ENCODE data around the gene GATAD2B.
A peak's percentile ranks its signal among the peaks of the same experiment; 100 is the strongest.

GATAD2B gene

GRCh38 chr1:153777648-153778047, 145.1 kb downstream of the GATAD2B start (continued):
- no peak for TF ChIP-seq TSHZ2 (CRISPR knock-in tag; IDR thresholded peaks at IDR 0.05)
- no peak for TF ChIP-seq ZFP30 (CRISPR knock-in tag; IDR thresholded peaks at IDR 0.05)
- no peak for TF ChIP-seq TCF4 (CRISPR knock-in tag; IDR thresholded peaks at IDR 0.05; ENCODE audit: borderline replicate concordance)
- no peak for TF ChIP-seq TOX (CRISPR knock-in tag; IDR thresholded peaks at IDR 0.05; ENCODE audit: borderline replicate concordance)
- TF ChIP-seq ZNF565 (CRISPR knock-in tag; conservative IDR thresholded peaks at IDR 0.05; ENCODE audit: low read depth) = no peak

- no peak for ATAC-seq
These were observed 145.9 kb downstream of the GATAD2B start for GRCh38 chr1:153776845-153777370.

GRCh38 chr1:153776352-153776751, 146.4 kb downstream of the GATAD2B start:
- ATAC-seq = no peak
- TF ChIP-seq SNAI2 (CRISPR knock-in tag; IDR thresholded peaks at IDR 0.05) (no peak), ZNF565 (CRISPR knock-in tag; conservative IDR thresholded peaks at IDR 0.05; ENCODE audit: low read depth) (no peak), ZFP3 (CRISPR knock-in tag; IDR thresholded peaks at IDR 0.05) (no peak), RARB (CRISPR knock-in tag; IDR thresholded peaks at IDR 0.05) (no peak), ZC3H10 (CRISPR knock-in tag; IDR thresholded peaks at IDR 0.05) (no peak), ISL1 (CRISPR knock-in tag; IDR thresholded peaks at IDR 0.05) (no peak), ZFP30 (CRISPR knock-in tag; IDR thresholded peaks at IDR 0.05) (no peak), CSRNP3 (CRISPR knock-in tag; IDR thresholded peaks at IDR 0.05) (no peak), GLIS3 (CRISPR knock-in tag; IDR thresholded peaks at IDR 0.05) (no peak), CREB5 (CRISPR knock-in tag; IDR thresholded peaks at IDR 0.05; ENCODE audit: low read depth) (no peak), ESRRG (CRISPR knock-in tag; IDR thresholded peaks at IDR 0.05) (no peak), OSR1 (CRISPR knock-in tag; IDR thresholded peaks at IDR 0.05) (no peak), ZNF70 (CRISPR knock-in tag; IDR thresholded peaks at IDR 0.05) (no peak)

More at GRCh38 chr1:153776845-153777370, 145.9 kb downstream of the GATAD2B start:
- TF ChIP-seq GLIS3 (CRISPR knock-in tag; IDR thresholded peaks at IDR 0.05) = no peak
- TF ChIP-seq CSRNP3 (CRISPR knock-in tag; IDR thresholded peaks at IDR 0.05) = no peak

- ATAC-seq = peak; percentile 70
- no peak for TF ChIP-seq GLIS3 (CRISPR knock-in tag; IDR thresholded peaks at IDR 0.05)
- TF ChIP-seq ARNTL (CRISPR knock-in tag; IDR thresholded peaks at IDR 0.05; ENCODE audit: borderline replicate concordance, low read depth) = no peak
- TF ChIP-seq POU6F1 (CRISPR knock-in tag; IDR thresholded peaks at IDR 0.05; ENCODE audit: borderline replicate concordance, low read depth) = no peak
- TF ChIP-seq TOX (CRISPR knock-in tag; IDR thresholded peaks at IDR 0.05; ENCODE audit: borderline replicate concordance) = no peak
- no peak for TF ChIP-seq TCF4 (CRISPR knock-in tag; IDR thresholded peaks at IDR 0.05; ENCODE audit: borderline replicate concordance)
- no peak for TF ChIP-seq TSHZ2 (CRISPR knock-in tag; IDR thresholded peaks at IDR 0.05)
- TF ChIP-seq BACH2 (CRISPR knock-in tag; IDR thresholded peaks at IDR 0.05; ENCODE audit: borderline replicate concordance) = no peak
- no peak for TF ChIP-seq ISL1 (CRISPR knock-in tag; IDR thresholded peaks at IDR 0.05)
- no peak for TF ChIP-seq PPARA (CRISPR knock-in tag; IDR thresholded peaks at IDR 0.05; ENCODE audit: borderline replicate concordance)
These were observed 147.1 kb downstream of the GATAD2B start for GRCh38 chr1:153775458-153776327.
